GM12878 (cell line): ENCODE data around the gene SEPTIN7.

ENCODE experiments used
- FOXM1 ChIP-seq: IDR thresholded peaks from 2 replicates; pipeline ENCODE4 v1.6.1; 2012; ENCODE audit warnings: low read depth, mild to moderate bottlenecking, inconsistent platforms, low read length, moderate library complexity
- NBN ChIP-seq: fragments of 450-650 bp; IDR thresholded peaks from 2 replicates; pipeline ENCODE4 v1.6.1; 2016
- POLR2AphosphoS5 ChIP-seq: IDR thresholded peaks from 2 replicates; pipeline ENCODE4 v1.6.1; 2011; ENCODE audit warnings: mild to moderate bottlenecking, low read length, inconsistent platforms
- RAD21 ChIP-seq: IDR thresholded peaks from 2 replicates; pipeline ENCODE4 v1.6.1; 2011; ENCODE audit warnings: mild to moderate bottlenecking, low read depth, low read length, moderate library complexity; ENCODE audit not compliant: insufficient read depth
- SMC3 ChIP-seq: IDR thresholded peaks from 2 replicates; pipeline ENCODE4 v1.6.1; 2011; ENCODE audit warnings: low read length, improper control_type of control experiment, borderline replicate concordance
- SPI1 ChIP-seq: IDR thresholded peaks from 2 replicates; pipeline ENCODE4 v1.6.1; 2011; ENCODE audit warnings: low read depth, mild to moderate bottlenecking, low read length, moderate library complexity, borderline replicate concordance; ENCODE audit not compliant: insufficient read depth
- SRF ChIP-seq, 2 experiments: IDR thresholded peaks; 2 replicates each; pipeline ENCODE4 v1.6.1; 2011; ENCODE audit warnings: low read depth in 2 of 2, low read length in 2 of 2, mild to moderate bottlenecking in 1 of 2, moderate library complexity in 1 of 2
- TBL1XR1 ChIP-seq: IDR thresholded peaks from 2 replicates; pipeline ENCODE4 v1.6.1; 2012; ENCODE audit warnings: low read depth, low read length, improper control_type of control experiment
- TF ChIP-seq, protein P1 (sequence below), 3 experiments: IDR thresholded peaks in 2 of 3; conservative IDR thresholded peaks in 1 of 3; 2 replicates each; pipeline ENCODE4 v1.5.1; 2011; ENCODE audit warnings: low read depth in 3 of 3, low read length in 3 of 3, mild to moderate bottlenecking in 3 of 3, control low read depth in 2 of 3, moderate library complexity in 2 of 3, inconsistent platforms in 1 of 3, mixed read lengths in 1 of 3; ENCODE audit not compliant: control insufficient read depth in 2 of 3, insufficient read depth in 1 of 3; ENCODE audit errors: extremely low read depth in 1 of 3
- TF ChIP-seq, protein P2 (sequence below): IDR thresholded peaks from 2 replicates; pipeline ENCODE4 v1.6.1; 2012; ENCODE audit warnings: improper control_type of control experiment, low read depth, low read length; ENCODE audit not compliant: insufficient replicate concordance
- TF ChIP-seq, protein P3 (sequence below): fragments of 450-650 bp; IDR thresholded peaks from 2 replicates; pipeline ENCODE4 v1.6.1; 2017; ENCODE audit warnings: mild to moderate bottlenecking, moderate library complexity

DNA sequence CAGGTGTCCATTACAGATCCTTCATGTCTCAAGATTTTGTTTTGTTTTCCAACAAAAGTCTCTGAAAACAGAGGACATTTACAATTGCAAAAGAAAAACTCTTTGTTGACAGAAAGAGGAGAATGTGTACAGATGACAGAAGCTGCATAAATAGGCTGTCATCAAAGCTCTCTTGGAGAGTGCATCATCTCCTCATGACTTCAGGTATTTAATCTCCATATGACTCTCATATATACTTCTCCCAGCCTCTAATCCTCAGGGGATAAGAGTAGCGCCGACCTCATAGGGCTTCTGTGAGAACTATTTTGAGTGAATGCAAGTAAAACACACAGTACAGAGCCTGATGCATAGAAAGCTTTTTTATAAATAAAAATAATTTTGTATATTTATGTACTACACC, 48.1 kb upstream of the SEPTIN7 start:
- TF ChIP-seq SPI1 (no peak), FOXM1 (no peak), TBL1XR1 (no peak), NBN (no peak), POLR2AphosphoS5 (no peak), SRF (IDR thresholded peaks at IDR 0.05; ENCODE audit: low read depth in 2 of 2, low read length in 2 of 2) (no peak), SMC3 (no peak), RAD21 (no peak)
- TF ChIP-seq, protein P1, sequence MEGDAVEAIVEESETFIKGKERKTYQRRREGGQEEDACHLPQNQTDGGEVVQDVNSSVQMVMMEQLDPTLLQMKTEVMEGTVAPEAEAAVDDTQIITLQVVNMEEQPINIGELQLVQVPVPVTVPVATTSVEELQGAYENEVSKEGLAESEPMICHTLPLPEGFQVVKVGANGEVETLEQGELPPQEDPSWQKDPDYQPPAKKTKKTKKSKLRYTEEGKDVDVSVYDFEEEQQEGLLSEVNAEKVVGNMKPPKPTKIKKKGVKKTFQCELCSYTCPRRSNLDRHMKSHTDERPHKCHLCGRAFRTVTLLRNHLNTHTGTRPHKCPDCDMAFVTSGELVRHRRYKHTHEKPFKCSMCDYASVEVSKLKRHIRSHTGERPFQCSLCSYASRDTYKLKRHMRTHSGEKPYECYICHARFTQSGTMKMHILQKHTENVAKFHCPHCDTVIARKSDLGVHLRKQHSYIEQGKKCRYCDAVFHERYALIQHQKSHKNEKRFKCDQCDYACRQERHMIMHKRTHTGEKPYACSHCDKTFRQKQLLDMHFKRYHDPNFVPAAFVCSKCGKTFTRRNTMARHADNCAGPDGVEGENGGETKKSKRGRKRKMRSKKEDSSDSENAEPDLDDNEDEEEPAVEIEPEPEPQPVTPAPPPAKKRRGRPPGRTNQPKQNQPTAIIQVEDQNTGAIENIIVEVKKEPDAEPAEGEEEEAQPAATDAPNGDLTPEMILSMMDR (IDR thresholded peaks at IDR 0.05 in 2 of 3, conservative IDR thresholded peaks at IDR 0.05 in 1 of 3; ENCODE audit: control insufficient read depth in 2 of 3, extremely low read depth in 1 of 3, insufficient read depth in 1 of 3, low read depth in 3 of 3, low read length in 3 of 3), result no peak
- TF ChIP-seq, protein P2, sequence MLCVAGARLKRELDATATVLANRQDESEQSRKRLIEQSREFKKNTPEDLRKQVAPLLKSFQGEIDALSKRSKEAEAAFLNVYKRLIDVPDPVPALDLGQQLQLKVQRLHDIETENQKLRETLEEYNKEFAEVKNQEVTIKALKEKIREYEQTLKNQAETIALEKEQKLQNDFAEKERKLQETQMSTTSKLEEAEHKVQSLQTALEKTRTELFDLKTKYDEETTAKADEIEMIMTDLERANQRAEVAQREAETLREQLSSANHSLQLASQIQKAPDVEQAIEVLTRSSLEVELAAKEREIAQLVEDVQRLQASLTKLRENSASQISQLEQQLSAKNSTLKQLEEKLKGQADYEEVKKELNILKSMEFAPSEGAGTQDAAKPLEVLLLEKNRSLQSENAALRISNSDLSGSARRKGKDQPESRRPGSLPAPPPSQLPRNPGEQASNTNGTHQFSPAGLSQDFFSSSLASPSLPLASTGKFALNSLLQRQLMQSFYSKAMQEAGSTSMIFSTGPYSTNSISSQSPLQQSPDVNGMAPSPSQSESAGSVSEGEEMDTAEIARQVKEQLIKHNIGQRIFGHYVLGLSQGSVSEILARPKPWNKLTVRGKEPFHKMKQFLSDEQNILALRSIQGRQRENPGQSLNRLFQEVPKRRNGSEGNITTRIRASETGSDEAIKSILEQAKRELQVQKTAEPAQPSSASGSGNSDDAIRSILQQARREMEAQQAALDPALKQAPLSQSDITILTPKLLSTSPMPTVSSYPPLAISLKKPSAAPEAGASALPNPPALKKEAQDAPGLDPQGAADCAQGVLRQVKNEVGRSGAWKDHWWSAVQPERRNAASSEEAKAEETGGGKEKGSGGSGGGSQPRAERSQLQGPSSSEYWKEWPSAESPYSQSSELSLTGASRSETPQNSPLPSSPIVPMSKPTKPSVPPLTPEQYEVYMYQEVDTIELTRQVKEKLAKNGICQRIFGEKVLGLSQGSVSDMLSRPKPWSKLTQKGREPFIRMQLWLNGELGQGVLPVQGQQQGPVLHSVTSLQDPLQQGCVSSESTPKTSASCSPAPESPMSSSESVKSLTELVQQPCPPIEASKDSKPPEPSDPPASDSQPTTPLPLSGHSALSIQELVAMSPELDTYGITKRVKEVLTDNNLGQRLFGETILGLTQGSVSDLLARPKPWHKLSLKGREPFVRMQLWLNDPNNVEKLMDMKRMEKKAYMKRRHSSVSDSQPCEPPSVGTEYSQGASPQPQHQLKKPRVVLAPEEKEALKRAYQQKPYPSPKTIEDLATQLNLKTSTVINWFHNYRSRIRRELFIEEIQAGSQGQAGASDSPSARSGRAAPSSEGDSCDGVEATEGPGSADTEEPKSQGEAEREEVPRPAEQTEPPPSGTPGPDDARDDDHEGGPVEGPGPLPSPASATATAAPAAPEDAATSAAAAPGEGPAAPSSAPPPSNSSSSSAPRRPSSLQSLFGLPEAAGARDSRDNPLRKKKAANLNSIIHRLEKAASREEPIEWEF, result no peak
- TF ChIP-seq, protein P3, sequence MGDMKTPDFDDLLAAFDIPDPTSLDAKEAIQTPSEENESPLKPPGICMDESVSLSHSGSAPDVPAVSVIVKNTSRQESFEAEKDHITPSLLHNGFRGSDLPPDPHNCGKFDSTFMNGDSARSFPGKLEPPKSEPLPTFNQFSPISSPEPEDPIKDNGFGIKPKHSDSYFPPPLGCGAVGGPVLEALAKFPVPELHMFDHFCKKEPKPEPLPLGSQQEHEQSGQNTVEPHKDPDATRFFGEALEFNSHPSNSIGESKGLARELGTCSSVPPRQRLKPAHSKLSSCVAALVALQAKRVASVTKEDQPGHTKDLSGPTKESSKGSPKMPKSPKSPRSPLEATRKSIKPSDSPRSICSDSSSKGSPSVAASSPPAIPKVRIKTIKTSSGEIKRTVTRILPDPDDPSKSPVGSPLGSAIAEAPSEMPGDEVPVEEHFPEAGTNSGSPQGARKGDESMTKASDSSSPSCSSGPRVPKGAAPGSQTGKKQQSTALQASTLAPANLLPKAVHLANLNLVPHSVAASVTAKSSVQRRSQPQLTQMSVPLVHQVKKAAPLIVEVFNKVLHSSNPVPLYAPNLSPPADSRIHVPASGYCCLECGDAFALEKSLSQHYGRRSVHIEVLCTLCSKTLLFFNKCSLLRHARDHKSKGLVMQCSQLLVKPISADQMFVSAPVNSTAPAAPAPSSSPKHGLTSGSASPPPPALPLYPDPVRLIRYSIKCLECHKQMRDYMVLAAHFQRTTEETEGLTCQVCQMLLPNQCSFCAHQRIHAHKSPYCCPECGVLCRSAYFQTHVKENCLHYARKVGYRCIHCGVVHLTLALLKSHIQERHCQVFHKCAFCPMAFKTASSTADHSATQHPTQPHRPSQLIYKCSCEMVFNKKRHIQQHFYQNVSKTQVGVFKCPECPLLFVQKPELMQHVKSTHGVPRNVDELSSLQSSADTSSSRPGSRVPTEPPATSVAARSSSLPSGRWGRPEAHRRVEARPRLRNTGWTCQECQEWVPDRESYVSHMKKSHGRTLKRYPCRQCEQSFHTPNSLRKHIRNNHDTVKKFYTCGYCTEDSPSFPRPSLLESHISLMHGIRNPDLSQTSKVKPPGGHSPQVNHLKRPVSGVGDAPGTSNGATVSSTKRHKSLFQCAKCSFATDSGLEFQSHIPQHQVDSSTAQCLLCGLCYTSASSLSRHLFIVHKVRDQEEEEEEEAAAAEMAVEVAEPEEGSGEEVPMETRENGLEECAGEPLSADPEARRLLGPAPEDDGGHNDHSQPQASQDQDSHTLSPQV, result no peak
